8988T (cell line): ENCODE results near the gene CCNC.
"Not testable (repeated sequence)": the region's sequence is repeated elsewhere in the genome, so short reads cannot be mapped to it uniquely, and the experiment has no call there.

ENCODE experiments used
- DNase-seq: peaks from one replicate; pipeline ENCODE4 v3.0.0; 2011

The CCNC gene

GRCh38 chr6:99602520-99603420, 34.3 kb upstream of the CCNC start:
- no peak for DNase-seq

- not testable (repeated sequence) for DNase-seq
Observed at GRCh38 chr6:99594696-99595095, 26.2 kb upstream of the CCNC start.

- DNase-seq = no peak
Observed at GRCh38 chr6:99592900-99593299, 24.4 kb upstream of the CCNC start.

- no peak for DNase-seq
Observed at GRCh38 chr6:99591673-99592364, 23.4 kb upstream of the CCNC start.

- no peak for DNase-seq
Observed at GRCh38 chr6:99590728-99591672, 22.5 kb upstream of the CCNC start.

GRCh38 chr6:99589907-99590493, 21.5 kb upstream of the CCNC start:
- DNase-seq = no peak

GRCh38 chr6:99589290-99589672, 20.8 kb upstream of the CCNC start:
- DNase-seq = no peak

GRCh38 chr6:99588618-99589289, 20.3 kb upstream of the CCNC start:
- peak; percentile 63 for DNase-seq

- no peak for DNase-seq
Observed at GRCh38 chr6:99587792-99588191, 19.3 kb upstream of the CCNC start.

GRCh38 chr6:99579781-99580180, 11.3 kb upstream of the CCNC start:
- DNase-seq = no peak

GRCh38 chr6:99575544-99576227, 7.2 kb upstream of the CCNC start:
- no peak for DNase-seq

- DNase-seq = no peak
Observed at GRCh38 chr6:99573980-99574617, 5.6 kb upstream of the CCNC start.

GRCh38 chr6:99563056-99563723, 5.3 kb downstream of the CCNC start:
- DNase-seq = no peak

- DNase-seq = no peak
Observed at GRCh38 chr6:99560668-99561067, 7.8 kb downstream of the CCNC start.

GRCh38 chr6:99559057-99559456, 9.4 kb downstream of the CCNC start:
- no peak for DNase-seq

GRCh38 chr6:99553888-99554287, 14.6 kb downstream of the CCNC start:
- no peak for DNase-seq

- DNase-seq = no peak
Observed at GRCh38 chr6:99550046-99550748, 18.3 kb downstream of the CCNC start.

- no peak for DNase-seq
Observed at GRCh38 chr6:99548706-99549105, 19.8 kb downstream of the CCNC start.

- no peak for DNase-seq
Observed at GRCh38 chr6:99547526-99547925, 20.9 kb downstream of the CCNC start.

GRCh38 chr6:99545442-99545841, 23.0 kb downstream of the CCNC start:
- DNase-seq = no peak
